ENCODE data around the gene COA1.
"Not testable (repeated sequence)": the region's sequence is repeated elsewhere in the genome, so short reads cannot be mapped to it uniquely, and the experiment has no call there.

The COA1 gene, protein sequence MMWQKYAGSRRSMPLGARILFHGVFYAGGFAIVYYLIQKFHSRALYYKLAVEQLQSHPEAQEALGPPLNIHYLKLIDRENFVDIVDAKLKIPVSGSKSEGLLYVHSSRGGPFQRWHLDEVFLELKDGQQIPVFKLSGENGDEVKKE

DNA sequence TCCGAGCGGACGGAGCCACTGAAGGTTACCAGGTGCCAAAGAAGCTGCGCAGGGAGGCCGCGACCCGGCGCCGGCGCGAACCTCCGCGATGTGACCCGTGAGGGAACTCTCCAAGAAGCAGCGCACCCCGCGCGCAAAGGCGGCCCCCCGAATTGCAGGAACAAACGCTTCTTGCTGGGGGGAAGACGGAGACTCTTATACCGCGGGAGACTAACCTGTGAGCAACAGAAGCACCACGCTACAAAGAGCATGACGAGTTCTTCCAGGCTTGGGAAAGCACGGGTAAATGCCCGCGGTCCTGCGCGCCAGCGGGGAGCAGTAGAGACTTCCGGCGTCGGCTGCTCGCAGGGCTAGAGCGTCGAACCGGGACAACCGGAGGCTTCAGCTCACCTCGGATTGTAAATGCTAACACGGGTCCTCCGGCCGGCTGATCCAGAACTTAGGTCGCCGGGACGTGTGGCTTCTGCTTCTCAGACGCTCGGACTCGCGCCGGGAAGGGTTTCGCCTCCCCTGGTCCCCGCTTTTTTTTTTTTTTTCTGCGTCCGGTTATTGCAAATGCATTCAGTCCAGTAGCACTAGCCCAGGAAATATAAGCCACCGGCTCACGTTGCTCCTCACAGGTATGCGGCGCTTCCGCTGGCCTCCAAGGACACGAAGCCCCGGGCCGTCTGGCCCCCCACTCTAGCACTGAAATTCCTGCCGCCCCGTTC lies at the start of gene COA1:
Gene COA1 (minus strand): TSS at position 310 of the 710 bp plus-strand sequence. CDS start 80,909 bp downstream, outside the sequence.
- in situ Hi-C loops (cut with HindIII; ENCODE audit: low sequenced_read_pairs) = no loop called here

DNA sequence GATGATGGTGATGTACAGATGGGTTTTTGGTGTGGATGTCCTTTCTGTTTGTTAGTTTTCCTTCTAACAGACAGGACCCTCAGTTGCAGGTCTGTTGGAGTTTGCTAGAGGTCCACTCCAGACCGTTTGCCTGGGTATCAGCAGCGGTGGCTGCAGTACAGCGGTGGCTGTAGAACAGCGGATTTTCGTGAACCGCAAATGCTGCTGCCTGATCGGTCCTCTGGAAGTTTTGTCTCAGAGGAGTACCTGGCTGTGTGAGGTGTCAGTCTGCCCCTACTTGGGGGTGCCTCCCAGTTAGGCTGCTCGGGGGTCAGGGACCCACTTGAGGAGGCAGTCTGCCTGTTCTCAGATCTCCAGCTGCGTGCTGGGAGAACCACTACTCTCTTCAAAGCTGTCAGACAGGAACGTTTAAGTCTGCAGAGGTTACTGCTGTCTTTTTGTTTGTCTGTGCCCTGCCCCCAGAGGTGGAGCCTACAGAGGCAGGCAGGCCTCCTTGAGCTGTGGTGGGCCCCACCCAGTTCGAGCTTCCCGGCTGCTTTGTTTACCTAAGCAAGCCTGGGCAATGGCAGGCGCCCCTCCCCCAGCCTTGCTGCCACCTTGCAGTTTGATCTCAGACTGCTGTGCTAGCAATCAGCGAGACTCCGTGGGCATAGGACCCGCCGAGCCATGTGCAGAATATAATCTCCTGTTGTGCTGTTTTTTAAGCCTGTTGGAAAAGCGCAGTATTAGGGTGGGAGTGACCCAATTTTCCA lies 49.1 kb upstream of the COA1 start:
- in situ Hi-C loops (cut with HindIII; ENCODE audit: low sequenced_read_pairs) = not testable (repeated sequence)

DNA sequence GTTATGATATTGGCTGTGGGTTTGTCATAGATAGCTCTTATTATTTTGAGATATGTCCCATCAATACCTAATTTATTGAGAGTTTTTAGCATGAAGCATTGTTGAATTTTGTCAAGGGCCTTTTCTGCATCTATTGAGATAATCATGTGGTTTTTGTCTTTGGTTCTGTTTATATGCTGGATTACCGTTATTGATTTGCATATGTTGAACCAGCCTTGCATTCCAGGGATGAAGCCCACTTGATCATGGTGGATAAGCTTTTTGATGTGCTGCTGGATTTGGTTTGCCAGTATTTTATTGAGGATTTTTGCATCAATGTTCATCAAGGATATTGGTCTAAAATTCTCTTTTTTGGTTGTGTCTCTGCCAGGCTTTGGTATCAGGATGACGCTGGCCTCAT lies 45.9 kb upstream of the COA1 start:
- in situ Hi-C loops (cut with HindIII; ENCODE audit: low sequenced_read_pairs) = not testable (repeated sequence)

DNA sequence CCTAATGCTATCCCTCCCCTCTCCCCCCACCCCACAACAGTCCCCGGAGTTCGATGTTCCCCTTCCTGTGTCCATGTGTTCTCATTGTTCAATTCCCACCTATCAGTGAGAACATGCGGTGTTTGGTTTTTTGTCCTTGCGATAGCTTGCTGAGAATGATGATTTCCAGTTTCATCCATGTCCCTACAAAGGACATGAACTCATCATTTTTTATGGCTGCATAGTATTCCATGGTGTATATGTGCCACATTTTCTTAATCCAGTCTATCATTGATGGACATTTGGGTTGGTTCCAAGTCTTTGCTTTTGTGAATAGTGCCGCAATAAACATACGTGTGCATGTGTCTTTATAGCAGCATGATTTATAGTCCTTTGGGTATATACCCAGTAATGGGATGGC lies 43.9 kb upstream of the COA1 start:
- in situ Hi-C loops (cut with HindIII; ENCODE audit: low sequenced_read_pairs) = not testable (repeated sequence)

DNA sequence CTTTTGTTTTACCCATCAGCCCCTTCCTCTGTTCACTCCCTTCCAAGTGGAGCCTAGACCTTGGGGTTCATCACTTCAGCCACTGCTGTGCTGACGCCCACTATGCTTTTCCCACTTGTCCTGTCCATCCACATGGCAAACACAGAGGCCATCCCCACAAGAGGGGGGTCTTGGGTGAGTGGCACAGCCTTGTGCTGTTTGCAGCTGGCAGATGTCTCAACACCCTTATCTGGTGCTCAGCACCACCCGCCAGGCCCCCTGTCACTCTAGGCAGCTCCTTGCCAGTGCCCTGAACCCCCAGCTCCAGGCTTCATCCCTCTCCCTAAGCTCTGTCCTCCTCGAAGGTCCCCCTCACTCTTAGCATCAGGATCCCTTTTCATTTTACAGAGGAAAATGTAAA lies 42.2 kb upstream of the COA1 start:
- in situ Hi-C loops (cut with HindIII; ENCODE audit: low sequenced_read_pairs) = no loop called here

DNA sequence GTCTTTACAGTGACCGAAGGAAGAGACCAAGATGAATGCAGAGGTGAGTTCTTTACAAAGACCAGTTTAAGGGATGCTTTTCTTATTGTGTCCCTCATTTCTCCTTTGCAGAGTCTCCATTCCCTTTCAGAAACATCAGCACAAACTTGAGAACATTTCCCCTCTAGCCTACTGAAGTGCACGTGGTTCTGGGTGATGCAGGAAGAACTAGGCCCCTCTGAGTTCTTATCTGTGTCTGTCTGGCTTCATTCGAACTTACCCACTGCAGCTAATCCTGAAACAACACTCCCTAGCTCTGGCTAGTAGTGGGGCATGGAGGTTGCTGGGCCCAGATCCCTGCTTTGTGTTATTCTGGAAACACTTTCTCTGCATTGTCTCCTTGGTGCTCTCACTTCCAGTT lies 41.8 kb upstream of the COA1 start:
- in situ Hi-C loops (cut with HindIII; ENCODE audit: low sequenced_read_pairs) = no loop called here

DNA sequence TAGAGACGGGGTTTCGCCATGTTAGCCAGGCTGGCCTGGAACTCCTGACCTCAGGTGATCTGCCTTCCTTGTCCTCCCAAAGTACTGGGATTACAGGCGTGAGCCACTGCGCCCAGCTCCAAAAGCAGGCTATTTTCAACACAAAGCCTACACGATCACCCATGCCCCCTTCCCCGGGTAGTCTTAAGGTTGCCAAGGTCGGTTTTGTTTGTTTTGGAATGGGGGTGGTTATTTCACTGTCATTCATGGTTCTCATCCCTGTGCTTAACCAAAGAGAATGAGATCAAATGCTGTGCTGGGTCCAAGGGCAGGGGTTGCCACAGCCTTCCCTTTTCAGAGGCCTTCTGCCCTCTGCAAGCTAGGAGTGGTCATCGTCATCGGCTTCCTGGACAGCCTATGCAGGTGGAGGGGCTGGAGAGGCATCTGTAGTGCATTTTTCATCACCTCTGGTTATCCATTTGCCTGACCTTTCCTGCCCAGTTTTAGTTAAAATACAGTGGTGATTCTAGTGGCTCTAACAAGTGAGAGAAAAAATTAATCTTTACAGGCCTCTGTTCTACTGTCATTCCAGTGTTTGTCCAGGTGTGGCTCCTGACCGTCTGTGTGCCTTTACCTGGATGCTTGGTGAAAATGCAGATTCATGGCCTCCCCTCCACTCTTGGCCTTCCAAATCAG lies 40.6 kb upstream of the COA1 start:
- in situ Hi-C loops (cut with HindIII; ENCODE audit: low sequenced_read_pairs) = no loop called here

DNA sequence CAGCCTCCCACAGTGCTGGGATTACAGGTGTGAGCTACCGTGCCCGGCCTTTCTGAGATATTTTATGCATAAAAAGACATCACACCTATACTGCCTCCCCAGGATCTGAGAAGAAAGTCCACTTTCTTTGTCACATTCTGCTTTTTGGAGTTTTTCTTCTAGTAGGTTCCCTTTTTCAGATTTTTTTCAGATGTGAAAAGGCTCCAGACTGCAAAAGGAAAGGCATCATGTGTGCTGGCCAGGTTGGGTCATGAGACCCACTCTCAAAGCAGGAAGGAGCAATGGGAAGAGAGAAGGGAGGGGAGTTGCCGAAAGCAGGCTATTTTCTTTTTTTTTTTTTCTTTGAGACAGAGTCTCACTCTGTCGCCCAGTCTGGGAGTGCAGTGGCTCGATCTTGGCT lies 40.0 kb upstream of the COA1 start:
- in situ Hi-C loops (cut with HindIII; ENCODE audit: low sequenced_read_pairs) = no loop called here

DNA sequence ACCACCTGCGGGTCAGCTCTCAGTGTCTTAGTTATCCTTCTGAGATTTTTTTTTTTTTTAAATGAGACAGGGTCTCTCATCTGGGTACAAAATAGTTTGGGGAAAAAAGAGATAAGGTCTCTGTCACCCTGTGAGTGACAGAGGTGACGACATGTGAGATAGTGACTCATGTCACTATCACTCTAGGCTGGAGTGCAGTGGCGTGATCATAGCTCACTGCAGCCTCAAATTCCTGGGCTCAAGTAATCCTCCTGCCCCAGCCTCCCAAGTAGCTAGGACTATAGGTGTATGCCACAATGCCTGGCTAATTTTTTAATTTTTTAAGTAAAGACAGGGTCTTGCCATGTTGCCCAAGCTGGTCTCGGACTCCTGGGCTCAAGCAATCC lies 39.6 kb upstream of the COA1 start:
- in situ Hi-C loops (cut with HindIII; ENCODE audit: low sequenced_read_pairs) = no loop called here

DNA sequence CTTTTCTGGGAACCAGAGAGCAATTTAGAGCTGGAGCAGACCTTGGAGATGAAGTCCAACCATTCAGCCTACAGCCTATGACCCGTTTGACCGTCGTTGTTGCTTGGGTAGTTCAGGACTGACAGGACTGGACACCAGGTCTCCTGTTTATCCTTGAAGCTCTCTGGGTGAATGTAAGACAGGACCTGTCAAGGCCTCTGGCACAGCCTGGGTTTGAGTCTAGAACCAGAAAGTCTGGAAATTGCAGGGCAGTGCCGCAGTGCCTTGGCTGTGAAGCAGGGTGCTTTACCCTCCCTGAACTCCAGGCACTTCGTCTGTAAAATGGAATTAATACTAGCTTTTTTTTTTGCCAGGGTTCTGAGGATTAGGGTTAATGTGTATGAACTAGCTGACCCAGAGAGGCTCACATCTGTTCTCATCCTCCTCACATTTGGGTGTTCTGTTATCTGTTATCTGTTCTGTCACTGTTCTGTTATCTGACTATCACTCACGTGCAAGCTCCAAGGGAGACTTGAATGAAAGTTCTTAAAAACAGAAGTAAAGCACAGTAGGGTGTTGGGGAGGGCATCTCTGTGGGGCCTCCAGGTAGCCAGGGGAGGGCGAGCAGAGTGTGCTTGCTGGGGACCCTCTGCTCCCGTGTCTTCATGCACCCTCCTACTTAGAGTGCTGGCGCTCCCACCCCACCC lies 39.0 kb upstream of the COA1 start:
- in situ Hi-C loops (cut with HindIII; ENCODE audit: low sequenced_read_pairs) = no loop called here

DNA sequence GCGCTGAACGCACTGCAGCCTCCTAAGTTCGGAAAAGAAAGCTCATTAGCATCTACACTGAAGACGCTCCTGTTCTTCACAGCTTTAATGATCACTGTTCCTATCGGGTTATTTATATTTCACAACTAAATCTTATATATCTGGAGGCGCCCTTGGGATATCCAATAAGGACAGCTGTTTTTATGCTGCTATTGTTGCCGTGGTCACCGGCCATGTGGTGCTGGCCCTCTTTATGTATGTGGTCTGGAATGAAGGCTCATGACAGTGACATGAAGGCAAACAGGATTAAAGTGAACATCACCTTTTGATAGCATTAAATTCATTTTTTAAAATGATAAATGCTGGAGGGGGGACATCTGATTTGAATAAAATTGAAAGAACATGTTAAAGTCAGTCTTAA lies 38.0 kb upstream of the COA1 start:
- in situ Hi-C loops (cut with HindIII; ENCODE audit: low sequenced_read_pairs) = no loop called here

DNA sequence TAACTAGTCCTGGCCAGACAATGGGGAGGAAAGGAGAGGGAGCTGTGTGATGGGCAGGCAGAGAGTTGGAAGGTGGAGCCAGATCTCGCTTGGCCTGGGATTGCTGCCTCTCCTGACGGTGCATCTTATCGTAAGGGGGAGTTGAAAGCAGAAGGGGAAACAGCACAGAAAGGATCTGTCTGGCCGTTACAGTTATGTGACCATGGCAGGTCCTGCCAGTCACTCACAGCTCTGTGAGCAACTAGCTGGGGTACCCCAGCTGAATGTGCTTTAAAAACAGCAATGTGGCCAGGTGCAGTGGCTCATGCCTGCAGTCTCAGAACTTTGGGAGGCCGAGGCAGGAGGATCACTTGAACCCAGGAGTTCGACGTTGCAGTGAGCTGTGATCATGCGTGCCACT lies 37.2 kb upstream of the COA1 start:
- in situ Hi-C loops (cut with HindIII; ENCODE audit: low sequenced_read_pairs) = no loop called here

DNA sequence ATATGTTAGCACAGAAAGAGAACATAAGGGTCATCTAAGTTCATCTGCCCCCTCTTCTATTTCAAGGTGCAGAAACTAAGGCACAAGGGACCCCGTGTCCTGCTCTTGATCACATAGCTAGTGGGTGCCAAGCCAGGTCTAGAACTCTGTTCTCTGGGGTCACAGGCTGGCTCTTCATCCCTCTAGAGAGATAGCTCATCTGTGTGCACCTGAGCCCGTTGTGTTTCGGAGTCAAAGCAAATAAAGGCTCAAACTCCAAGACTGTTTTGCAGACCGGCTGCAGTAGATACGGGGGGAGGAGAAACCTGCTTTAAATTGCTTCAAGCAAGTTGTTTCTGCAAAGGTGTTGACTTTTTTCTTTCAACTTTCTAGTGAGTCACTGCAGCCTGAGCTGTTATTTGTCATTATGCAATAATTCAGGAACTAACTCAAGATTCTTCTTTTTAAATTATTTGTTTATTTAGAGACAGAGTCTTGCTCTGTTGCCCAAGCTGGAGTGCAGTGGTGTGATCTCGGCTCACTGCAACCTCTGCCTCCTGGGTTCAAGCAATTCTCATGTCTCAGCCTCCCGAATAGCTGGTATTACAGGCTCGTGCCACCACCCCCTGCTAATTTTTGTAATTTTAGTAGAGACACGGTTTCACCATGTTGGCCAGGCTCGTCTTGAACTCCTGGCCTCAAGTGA lies 35.6 kb upstream of the COA1 start:
- in situ Hi-C loops (cut with HindIII; ENCODE audit: low sequenced_read_pairs) = no loop called here

DNA sequence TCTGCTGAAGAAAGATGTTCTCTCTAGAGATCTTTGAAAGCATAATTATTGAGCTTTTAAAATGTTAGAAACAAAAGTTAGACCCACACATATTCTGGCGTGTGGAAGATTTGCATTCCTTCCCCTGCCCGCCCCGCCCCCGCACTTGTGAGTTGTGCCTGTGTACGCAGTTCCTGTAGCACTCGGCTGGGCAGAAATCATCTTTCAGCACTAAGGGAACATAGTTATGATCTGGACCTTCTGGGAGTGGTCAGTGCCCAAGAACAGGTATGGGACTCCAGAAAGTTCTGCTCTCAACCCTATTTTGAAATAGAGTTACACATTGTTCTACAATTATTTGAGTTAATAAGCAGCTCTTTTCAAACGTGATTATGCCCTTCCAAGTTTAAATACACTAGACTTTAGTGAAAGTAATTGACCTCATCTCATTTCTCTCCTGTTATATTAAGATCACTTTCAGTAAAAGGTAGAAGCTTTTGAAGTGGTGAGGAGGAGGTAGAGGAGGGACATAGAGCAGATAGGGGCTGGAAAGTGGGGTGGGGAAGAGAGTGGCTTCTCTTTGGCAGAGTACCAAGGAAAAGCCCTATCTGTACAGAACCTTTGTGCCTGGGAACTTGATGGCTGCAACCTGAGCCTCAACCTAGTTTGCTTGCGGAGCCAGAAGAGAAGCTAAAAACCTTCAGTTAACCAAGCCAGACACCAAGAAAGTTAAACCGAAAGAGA lies 34.9 kb upstream of the COA1 start:
- in situ Hi-C loops (cut with HindIII; ENCODE audit: low sequenced_read_pairs) = no loop called here

DNA sequence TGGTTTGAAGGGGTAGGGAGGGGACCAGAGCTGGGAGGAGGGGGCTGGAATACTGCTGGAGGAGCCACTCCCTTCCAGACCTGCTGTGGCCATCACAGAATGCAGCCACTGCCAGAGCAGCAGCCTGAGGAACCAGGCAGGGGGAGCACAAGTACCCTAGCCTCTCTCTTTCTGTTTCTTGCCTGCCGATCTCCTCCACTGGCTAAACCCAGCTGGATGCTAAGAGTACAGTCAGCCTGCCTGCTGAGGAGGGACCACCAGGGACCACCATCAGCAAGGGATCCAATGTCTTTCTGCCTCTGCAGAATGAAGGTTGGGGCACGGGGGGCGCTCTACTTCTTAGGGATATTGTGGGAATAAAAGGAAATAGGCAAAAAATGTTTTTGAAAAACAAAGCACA lies 33.9 kb upstream of the COA1 start:
- in situ Hi-C loops (cut with HindIII; ENCODE audit: low sequenced_read_pairs) = no loop called here

DNA sequence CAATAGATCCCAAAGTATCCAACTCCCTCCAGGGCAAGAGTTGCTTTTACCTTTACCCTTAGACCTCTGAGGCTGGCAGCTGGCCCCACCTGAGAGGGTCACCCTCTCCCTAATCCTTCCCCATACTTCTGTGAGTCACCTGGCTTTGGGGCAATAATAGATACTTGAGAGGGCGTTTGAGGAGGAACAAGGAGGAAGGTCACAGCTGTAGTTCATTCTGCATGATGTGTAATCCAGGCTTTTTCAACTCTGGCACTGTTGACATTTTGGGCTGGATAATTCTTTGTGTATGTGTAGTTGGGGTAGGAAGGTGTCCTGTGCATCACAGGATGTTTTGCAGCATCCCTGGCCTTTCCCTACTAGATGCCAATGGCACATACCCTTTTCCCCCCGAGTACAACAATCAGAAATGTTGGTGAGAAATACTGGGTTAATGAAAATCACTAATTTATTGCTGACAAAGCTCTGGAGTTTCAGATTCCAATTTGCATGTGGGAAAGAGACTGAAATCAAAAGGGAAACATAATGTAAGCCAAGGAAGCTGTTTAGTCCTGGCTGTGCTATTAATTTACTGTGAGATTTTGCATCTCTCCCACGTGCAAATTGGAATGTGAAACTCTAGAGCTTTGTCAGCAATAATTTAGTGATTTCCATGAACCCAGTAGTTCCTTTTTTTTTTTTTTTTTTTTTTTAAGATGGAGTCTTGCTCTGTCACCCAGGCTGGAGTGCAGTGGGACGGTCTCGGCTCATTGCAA lies 32.8 kb upstream of the COA1 start:
- in situ Hi-C loops (cut with HindIII; ENCODE audit: low sequenced_read_pairs) = no loop called here

DNA sequence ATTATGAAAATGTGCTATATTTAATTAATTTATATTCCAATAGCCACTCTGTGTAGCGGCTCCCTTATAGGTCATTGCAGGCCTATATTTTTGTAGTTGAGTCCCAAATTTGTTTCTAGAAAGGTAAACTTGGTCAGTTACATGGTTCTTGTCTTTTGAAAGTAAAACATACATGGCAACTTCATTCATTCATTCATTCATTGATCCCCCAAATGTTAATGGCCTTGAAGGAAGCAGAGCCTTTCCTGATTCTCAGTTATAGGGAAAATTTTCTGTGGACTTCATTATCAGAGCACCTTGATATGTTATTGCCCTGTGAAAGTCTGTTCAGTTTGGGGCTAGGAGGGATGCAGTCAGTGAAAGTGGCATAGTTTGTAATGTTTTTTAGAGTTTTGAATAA lies 32.1 kb upstream of the COA1 start:
- in situ Hi-C loops (cut with HindIII; ENCODE audit: low sequenced_read_pairs) = no loop called here

DNA sequence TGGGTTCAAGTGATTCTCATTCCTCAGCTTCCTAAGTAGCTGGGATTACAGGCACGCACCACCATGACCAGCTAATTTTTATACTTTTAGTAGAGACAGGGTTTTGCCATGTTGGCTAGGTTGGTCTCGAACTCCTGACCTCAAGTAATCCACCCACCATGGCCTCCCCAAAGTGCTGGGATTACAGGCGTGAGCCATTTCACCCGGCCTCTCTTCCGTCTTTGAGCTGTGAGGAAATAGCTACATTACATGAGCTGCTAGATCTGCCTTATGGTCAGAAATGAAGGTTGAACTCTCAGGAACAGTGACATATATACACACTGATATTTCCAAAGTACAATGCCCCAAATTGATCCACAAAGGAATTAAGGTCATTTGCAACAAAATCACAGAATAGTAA lies 31.5 kb upstream of the COA1 start:
- in situ Hi-C loops (cut with HindIII; ENCODE audit: low sequenced_read_pairs) = no loop called here
